ENCODE measurements around the gene FAIM2.
"Not testable (repeated sequence)": the region's sequence is repeated elsewhere in the genome, so short reads cannot be mapped to it uniquely, and the experiment has no call there.

Gene FAIM2

DNA sequence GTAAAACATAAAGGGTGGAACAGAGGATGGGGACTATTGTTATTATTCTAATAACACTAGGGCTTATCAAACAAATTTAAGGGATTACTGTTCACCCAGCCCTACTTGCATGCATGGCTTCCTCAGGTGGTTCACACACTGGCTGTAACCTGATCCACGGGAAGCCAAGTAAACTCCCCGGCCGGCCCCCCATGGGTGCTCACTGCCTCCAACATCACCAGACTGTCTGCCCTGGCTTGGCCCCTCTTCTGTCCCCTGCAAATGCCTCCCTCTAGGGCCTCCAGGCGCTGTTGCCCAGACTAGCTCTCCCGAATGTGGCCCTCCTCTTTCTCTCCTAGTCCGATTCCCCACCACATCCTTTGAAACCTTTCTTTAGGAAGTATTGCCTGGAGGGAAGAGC, 18.6 kb downstream of the FAIM2 start:
- H3K27ac ChIP-seq, result no peak overlapping the region
- H3K36me3 ChIP-seq, result no peaks in the 10 kb centered on the region
- DNase-seq, result no peak
- no peak overlapping the region for H3K4me3 ChIP-seq
- intact Hi-C loops (cut with DNase I; ENCODE audit: low total_unique reads), result no loop called here
- TF ChIP-seq, protein P1, sequence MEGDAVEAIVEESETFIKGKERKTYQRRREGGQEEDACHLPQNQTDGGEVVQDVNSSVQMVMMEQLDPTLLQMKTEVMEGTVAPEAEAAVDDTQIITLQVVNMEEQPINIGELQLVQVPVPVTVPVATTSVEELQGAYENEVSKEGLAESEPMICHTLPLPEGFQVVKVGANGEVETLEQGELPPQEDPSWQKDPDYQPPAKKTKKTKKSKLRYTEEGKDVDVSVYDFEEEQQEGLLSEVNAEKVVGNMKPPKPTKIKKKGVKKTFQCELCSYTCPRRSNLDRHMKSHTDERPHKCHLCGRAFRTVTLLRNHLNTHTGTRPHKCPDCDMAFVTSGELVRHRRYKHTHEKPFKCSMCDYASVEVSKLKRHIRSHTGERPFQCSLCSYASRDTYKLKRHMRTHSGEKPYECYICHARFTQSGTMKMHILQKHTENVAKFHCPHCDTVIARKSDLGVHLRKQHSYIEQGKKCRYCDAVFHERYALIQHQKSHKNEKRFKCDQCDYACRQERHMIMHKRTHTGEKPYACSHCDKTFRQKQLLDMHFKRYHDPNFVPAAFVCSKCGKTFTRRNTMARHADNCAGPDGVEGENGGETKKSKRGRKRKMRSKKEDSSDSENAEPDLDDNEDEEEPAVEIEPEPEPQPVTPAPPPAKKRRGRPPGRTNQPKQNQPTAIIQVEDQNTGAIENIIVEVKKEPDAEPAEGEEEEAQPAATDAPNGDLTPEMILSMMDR (IDR thresholded peaks at IDR 0.05), result no peak
- peaks cover 0 to 36% of the 10 kb centered on the region in 2 donors for H3K27me3 ChIP-seq
- H3K9me3 ChIP-seq, result no peaks in the 10 kb centered on the region
- no peaks in the 10 kb centered on the region for H3K4me1 ChIP-seq

DNA sequence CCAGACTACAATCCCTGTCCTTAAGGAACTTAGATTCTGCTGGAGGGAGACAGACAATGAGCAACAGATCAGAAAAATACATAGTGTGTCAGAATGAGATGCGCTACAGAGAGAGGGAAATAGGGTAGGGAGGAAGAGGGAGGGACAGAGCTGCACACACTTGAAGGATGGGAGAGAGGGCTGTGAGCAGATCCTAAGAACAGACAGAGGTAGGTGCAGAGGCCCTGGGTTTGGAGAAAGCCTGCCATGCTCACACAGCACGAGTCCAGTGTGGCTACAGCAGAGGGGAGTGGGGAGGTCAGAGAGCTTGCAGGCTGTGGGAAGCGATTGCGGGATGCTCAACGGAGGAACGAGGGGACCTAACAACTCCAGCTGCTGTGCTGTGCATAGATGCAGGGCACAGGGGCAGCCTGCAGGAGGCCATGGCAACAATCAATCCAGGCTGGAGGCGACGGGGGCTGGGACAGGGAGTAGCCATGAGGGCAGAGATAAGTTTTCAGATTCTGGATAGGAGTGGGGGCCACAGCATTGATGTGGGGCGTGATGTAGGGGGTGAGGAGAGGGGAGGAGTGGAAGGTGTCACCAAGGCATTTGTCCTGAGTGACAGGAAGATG, 20.7 kb downstream of the FAIM2 start:
- intact Hi-C loops (cut with DNase I; ENCODE audit: low total_unique reads), result no loop called here
- Histone ChIP-seq H3K27ac (no peak overlapping the region), H3K9me3 (no peaks in the 10 kb centered on the region), H3K4me3 (no peak overlapping the region), H3K36me3 (no peaks in the 10 kb centered on the region), H3K4me1 (no peaks in the 10 kb centered on the region), H3K27me3 (peaks cover 0 to 28% of the 10 kb centered on the region in 2 donors)
- no peak for DNase-seq
- TF ChIP-seq, protein P1 (IDR thresholded peaks at IDR 0.05), result no peak

DNA sequence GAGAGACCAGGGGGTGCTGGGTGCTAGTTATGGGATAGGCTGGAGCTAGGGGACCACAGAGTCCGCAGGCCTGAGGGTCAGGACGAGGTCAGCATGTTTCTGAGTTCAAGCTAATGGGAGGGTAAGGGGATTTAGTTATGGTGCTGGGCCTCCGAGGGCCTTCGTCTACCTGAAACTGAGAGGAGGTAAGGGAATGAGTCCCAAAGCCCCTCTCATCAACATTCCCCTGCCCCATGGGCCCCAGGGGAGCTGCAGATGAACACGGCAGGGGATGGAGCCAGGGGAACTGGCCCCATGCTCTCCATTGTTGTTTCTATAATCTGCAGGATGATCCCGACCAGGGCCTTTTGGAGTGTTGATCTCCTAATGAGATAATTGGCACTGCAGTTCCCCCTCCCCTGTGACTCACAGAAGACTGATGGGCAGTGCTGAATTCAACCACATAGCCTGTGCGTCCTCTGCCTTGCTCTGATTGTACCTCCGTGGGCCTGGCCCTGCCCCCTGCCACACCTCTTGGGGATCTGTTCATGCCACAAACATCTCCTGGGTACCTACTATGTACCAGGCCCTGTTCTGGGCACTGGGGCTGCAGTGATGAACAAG, 21.4 kb downstream of the FAIM2 start:
- Histone ChIP-seq H3K9me3 (no peaks in the 10 kb centered on the region), H3K27ac (no peak overlapping the region), H3K27me3 (peaks cover 0 to 22% of the 10 kb centered on the region in 2 donors), H3K36me3 (no peaks in the 10 kb centered on the region), H3K4me3 (no peak overlapping the region), H3K4me1 (no peaks in the 10 kb centered on the region)
- DNase-seq, result no peak
- TF ChIP-seq, protein P1 (IDR thresholded peaks at IDR 0.05), result no peak
- intact Hi-C loops (cut with DNase I; ENCODE audit: low total_unique reads), result no loop called here

DNA sequence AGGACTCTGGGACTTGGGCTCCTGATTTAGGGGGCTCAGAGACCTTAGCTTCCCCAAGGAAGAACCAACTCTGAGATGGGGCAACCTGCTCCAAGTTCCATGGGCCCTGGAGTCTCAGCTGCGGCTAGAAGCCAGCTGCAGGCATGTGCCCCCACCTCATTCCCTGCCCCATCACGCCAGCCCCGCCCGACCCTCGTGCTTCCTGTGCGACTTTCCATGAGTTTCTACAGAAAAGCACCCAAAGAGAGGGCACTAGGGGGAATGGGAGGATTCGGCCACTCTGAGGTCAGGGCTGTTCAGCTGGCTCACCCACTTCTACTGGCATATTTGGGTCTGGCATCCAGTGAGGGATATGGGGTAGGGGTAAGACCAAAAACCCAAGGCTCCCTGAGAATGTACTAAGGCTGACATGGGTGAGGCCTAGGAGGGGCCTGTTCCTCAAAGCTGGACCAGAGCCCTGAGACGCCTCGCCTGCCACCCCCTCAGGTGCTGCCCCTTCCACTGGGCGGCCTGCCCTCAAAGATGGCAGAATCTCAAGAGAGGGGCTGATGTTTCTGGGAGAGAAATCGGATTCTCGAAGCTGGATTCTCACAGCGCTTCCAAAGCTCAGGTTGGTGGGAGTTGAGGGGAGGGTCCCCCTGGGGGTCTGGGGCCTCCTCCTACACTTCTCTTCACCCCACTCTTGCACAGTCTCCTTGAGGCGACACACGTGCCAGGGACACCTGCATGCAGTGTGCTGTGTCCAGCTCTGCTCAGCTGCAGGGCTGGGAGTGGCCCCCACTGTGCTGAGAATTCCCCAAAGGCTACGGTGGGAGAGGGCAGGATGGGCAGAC, 22.1 kb downstream of the FAIM2 start:
- Histone ChIP-seq H3K9me3 (no peaks in the 10 kb centered on the region), H3K4me3 (no peak overlapping the region), H3K36me3 (no peaks in the 10 kb centered on the region), H3K27ac (no peak overlapping the region), H3K27me3 (peaks cover 0 to 16% of the 10 kb centered on the region in 2 donors), H3K4me1 (no peaks in the 10 kb centered on the region)
- intact Hi-C loops (cut with DNase I; ENCODE audit: low total_unique reads), result no loop called here
- peak in 1 of 2 donors; percentile 49 for DNase-seq
- TF ChIP-seq, protein P1 (IDR thresholded peaks at IDR 0.05), result no peak

DNA sequence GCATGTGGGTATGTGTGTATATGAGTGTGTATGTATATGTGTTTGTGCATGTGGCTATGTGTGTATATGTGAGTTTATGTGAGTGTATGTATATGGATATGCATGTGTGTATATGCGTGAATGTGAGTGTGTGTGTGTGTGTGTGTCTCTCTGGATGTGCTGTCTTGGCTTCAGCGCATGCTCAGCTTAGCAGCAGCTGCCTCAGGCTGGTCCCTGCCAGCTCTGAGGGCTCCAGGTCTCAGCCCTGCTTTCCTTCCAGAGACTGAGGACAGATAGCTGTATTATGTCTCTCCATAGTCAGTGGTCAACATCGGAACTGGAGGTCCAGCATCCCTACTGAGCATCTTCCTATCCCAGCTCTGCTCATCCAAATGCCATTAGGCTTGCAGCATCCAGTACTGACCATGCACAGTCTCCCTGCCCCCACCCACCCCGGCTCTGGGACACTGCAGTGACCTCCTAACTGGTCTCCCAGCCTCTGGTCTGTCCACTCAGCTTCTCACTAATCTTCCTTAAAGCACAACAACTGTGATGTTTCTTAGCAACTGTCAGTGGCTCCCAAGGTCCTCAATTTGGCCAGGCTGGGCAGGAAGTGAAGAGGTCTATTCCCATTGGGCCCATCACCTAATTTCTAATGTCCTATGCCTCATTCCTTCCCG, 22.8 kb downstream of the FAIM2 start:
- Histone ChIP-seq H3K27ac (no peak overlapping the region), H3K4me1 (no peaks in the 10 kb centered on the region), H3K27me3 (peaks cover 0 to 13% of the 10 kb centered on the region in 2 donors), H3K4me3 (no peak overlapping the region), H3K9me3 (no peaks in the 10 kb centered on the region), H3K36me3 (no peaks in the 10 kb centered on the region)
- intact Hi-C loops (cut with DNase I; ENCODE audit: low total_unique reads), result no loop called here
- TF ChIP-seq, protein P1 (IDR thresholded peaks at IDR 0.05), result no peak
- no peak for DNase-seq

DNA sequence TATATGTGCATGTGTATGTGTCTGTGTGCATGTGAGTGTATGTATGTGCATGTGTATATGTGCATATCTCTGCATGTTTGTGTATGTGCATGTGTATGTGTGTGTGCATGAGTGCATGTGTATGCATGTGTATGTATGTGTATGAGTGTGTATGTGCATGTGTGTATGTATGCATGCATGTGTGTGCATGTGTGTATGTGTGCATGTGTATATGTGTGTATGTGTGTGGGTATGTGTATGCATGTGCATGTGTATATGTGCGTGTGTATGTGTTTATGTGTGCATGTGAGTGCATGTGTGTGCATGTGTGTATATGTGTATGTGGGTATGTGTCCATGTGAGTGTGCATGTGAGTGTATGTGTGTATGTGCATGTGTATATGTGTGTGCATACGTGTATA, 24.6 kb downstream of the FAIM2 start:
- DNase-seq; H3K36me3 ChIP-seq; H3K4me3 ChIP-seq; H3K9me3 ChIP-seq; H3K4me1 ChIP-seq; intact Hi-C loops (cut with DNase I; ENCODE audit: low total_unique reads); H3K27ac ChIP-seq; H3K27me3 ChIP-seq: not testable (repeated sequence)

All from tibial artery (tissue), 4 donors.